Progenitor cell of endocrine pancreas (in vitro differentiated cells): ENCODE data around the gene TNFSF12. TPM values are rescaled to one million over a fixed set of nuclear protein-coding genes. Genes with fewer than 3 reads are reported as not detected.
A peak's percentile ranks its signal among the peaks of the same experiment; 100 is the strongest.

Experiments
- DNase-seq: peaks from one replicate; pipeline ENCODE4 v3.0.0; 2021; ENCODE audit warnings: low spot score; ENCODE audit not compliant: unreplicated experiment
- H3K27ac Mint-ChIP-seq: 2 replicates; pipeline ENCODE4 v1.8.0; 2021; ENCODE audit warnings: mild to moderate bottlenecking, moderate library complexity, mixed read lengths
- H3K27me3 Mint-ChIP-seq: 2 replicates; pipeline ENCODE4 v1.8.0; 2021; ENCODE audit warnings: mixed read lengths
- H3K36me3 Mint-ChIP-seq: 2 replicates; pipeline ENCODE4 v1.8.0; 2022; ENCODE audit warnings: mixed read lengths; ENCODE audit not compliant: insufficient read depth
- H3K4me1 Mint-ChIP-seq: 2 replicates; pipeline ENCODE4 v1.8.0; 2021; ENCODE audit warnings: low read depth, mixed read lengths
- H3K4me3 Mint-ChIP-seq: 2 replicates; pipeline ENCODE4 v1.8.0; 2021; ENCODE audit warnings: low read depth, mild to moderate bottlenecking, moderate library complexity, mixed read lengths
- H3K9me3 Mint-ChIP-seq: 2 replicates; pipeline ENCODE4 v1.8.0; 2021; ENCODE audit warnings: low read depth, mixed read lengths
- total RNA-seq: library from RNA; stranded (reverse); gene quantifications from 2 replicates; pipeline ENCODE4 v1.2.1, GENCODE V29; 2021
- TF ChIP-seq, protein P1 (sequence below): fragments of 200-600 bp; sonication (generic); IDR thresholded peaks from one replicate; pipeline ENCODE4 v1.5.0; 2021; ENCODE audit warnings: antibody characterized with exemption, mild to moderate bottlenecking; ENCODE audit not compliant: unreplicated experiment

The TNFSF12 gene
- total RNA-seq, 1 donor from 2014 or later, result 9.4 TPM

DNA sequence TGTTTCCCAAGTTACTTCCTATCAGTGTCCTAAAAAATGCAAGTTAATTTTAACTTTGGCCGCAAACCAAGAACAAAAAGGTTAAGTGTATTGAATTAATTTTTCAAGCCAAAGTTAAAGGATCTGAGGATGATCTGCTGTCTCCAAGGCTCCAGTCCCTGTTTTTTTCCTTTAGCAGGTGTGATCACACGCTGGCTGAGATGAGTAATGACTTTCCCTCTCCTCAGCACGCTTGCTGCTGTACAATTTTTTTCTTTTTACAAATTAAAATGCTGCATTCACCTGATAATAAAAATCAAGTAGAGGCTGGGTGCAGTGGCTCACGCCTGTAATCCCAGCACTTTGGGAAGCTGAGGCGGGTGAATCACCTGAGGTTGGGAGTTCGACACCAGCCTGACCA is 3.9 kb upstream of the TNFSF12 start:
- Mint-ChIP-seq H3K4me3 (no peak overlapping the region), H3K9me3 (no peaks in the 10 kb centered on the region), H3K27me3 (peaks cover 3% of the 10 kb centered on the region), H3K36me3 (no peaks in the 10 kb centered on the region), H3K27ac (no peak overlapping the region), H3K4me1 (peaks cover 15% of the 10 kb centered on the region)
- no peak for DNase-seq
- TF ChIP-seq, protein P1, sequence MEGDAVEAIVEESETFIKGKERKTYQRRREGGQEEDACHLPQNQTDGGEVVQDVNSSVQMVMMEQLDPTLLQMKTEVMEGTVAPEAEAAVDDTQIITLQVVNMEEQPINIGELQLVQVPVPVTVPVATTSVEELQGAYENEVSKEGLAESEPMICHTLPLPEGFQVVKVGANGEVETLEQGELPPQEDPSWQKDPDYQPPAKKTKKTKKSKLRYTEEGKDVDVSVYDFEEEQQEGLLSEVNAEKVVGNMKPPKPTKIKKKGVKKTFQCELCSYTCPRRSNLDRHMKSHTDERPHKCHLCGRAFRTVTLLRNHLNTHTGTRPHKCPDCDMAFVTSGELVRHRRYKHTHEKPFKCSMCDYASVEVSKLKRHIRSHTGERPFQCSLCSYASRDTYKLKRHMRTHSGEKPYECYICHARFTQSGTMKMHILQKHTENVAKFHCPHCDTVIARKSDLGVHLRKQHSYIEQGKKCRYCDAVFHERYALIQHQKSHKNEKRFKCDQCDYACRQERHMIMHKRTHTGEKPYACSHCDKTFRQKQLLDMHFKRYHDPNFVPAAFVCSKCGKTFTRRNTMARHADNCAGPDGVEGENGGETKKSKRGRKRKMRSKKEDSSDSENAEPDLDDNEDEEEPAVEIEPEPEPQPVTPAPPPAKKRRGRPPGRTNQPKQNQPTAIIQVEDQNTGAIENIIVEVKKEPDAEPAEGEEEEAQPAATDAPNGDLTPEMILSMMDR, result no peak

DNA sequence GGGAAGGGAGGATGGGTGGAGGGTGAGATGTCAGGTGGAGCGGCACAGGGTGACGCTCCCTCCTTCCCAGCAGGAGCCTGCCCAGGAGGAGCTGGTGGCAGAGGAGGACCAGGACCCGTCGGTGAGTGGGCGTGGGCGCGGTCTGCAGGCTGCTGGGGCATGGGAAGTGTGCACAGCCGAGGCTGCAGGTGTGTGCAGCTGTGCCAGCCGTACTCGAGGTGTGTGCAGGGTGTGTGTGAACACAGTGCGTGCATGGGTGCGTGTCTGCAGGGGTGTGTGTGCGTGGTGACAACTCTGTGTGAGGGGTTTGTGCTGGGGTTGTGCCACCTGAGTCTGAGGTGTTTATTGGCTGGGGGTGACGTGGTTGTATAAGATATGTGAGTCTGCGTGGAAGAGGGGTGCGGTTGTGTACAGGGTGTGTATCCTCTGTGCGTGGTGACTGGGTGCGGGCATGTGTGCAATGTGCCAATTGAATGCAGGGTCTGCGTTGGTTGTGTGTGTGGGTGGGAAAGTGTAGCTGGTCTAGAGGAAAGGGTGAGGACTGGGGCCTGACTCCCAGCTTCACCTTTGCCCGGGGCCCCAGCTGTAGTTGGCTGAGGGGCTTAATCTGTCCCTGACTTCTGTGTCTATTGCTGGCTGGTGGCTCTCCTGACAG is 670 bp downstream of the TNFSF12 start:
- Mint-ChIP-seq H3K9me3 (no peaks in the 10 kb centered on the region), H3K4me3 (peak overlapping the region; percentile 71), H3K36me3 (peaks cover 1% of the 10 kb centered on the region), H3K27ac (peak overlapping the region; percentile 75), H3K27me3 (no peaks in the 10 kb centered on the region), H3K4me1 (peaks cover 22% of the 10 kb centered on the region)
- TF ChIP-seq, protein P1, result no peak
- no peak for DNase-seq

DNA sequence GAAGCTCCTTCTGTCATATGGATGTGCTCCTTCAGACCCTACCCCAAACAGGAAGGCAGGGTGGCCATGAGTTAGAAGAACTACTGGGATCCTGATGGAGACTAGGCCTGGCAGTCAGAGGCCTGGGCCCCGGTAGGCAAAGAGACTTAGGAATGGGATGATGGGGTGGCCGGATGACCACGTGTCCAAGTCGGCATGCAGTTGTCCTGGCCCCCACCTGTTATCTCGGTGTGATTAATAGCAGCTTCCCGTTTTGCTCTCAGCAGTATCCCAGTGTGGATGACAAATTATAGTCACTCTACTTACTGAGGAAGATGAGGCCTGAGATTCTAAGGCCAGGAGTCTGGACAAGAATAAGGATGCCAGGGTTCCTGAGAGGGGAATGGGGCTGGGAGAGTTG is 1.5 kb downstream of the TNFSF12 start:
- Mint-ChIP-seq H3K36me3 (peaks cover 1% of the 10 kb centered on the region), H3K9me3 (no peaks in the 10 kb centered on the region), H3K27ac (peak overlapping the region; percentile 5), H3K4me1 (peaks cover 25% of the 10 kb centered on the region), H3K27me3 (no peaks in the 10 kb centered on the region), H3K4me3 (peak overlapping the region; percentile 71)
- TF ChIP-seq, protein P1, result no peak
- DNase-seq, result no peak

DNA sequence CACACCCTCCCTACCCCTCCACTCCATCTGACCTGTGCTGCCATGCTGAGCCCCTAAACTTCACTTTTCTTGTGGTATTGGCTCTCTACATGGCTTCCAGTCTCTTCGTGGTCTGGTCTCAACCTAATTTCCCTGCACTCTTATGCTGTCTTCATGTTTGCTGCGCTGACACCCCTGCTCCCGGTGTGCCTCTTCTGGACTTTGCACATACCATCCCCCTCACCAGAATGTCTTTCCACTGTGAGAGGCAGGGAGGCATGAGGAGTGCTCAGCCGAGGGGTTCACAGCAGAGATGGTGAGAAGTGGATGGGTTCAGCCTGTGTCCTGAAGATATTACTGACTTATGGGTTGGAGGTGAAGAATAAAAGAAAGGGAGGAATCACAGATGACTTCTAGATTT is 2.5 kb downstream of the TNFSF12 start:
- no peak for DNase-seq
- TF ChIP-seq, protein P1, result no peak
- Mint-ChIP-seq H3K9me3 (no peaks in the 10 kb centered on the region), H3K4me1 (peaks cover 29% of the 10 kb centered on the region), H3K4me3 (no peak overlapping the region), H3K27ac (no peak overlapping the region), H3K27me3 (no peaks in the 10 kb centered on the region), H3K36me3 (peaks cover 1% of the 10 kb centered on the region)

DNA sequence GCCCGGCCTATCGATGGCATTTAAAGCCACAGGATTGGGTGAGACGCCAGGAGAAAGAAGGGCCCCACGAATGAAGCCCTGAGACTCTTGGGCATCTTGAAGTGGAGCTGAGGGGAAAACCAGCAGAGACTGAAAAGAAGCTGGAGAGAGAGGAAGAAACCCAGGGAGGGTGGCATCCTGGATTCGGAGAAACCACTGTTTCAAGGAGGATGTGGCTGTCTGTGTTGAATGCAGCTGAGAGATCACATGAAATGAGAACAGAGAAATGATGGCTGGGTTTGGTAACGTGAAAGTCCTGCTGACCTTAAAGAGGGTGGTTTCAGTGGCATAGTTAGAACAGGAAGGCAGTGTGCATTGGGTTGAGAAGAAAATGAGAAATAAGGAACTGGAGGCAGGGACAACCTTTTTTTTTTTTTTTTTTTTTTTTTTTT is 3.8 kb downstream of the TNFSF12 start:
- Mint-ChIP-seq H3K36me3 (peaks cover 1% of the 10 kb centered on the region), H3K27ac (no peak overlapping the region), H3K4me1 (peaks cover 29% of the 10 kb centered on the region), H3K27me3 (no peaks in the 10 kb centered on the region), H3K9me3 (no peaks in the 10 kb centered on the region), H3K4me3 (no peak overlapping the region)
- TF ChIP-seq, protein P1, result no peak
- no peak for DNase-seq
